ENCODE data around the gene CPSF6.
"Not testable (repeated sequence)": the region's sequence is repeated elsewhere in the genome, so short reads cannot be mapped to it uniquely, and the experiment has no call there.

Gene CPSF6

DNA sequence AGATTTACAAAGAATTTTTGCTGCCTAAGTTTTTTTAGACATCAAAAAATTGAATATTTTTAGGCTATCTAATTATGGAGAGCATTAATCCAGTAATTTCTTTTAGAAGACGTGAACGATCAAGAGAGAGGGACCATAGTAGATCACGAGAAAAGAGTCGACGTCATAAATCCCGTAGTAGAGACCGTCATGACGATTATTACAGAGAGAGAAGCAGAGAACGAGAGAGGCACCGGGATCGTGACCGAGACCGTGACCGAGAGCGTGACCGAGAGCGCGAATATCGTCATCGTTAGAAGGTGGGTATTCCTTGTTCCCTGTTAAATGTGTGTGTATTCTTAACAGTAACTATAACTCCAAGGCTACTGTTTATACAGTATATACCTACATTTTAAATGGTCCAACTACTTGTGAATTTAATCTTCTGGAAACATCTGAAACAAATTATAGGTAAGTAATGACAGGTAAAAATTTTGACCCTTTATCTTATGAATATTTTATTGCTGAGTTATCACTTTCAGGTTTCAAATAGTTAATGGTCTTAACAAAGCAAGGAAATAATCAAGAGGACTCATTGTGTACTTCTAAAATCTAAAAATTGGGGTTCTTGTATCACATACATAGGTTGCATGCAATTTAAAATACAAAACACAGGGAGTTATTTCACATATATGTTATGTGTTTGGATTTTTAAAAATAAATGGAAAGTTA is 23.1 kb downstream of the CPSF6 start:
- DNase-seq, result no peak

GRCh38 chr12:69265205-69265604 is 25.8 kb downstream of the CPSF6 start:
- DNase-seq, result no peak

GRCh38 chr12:69265633-69266032 is 26.3 kb downstream of the CPSF6 start:
- not testable (repeated sequence) for DNase-seq

DNA sequence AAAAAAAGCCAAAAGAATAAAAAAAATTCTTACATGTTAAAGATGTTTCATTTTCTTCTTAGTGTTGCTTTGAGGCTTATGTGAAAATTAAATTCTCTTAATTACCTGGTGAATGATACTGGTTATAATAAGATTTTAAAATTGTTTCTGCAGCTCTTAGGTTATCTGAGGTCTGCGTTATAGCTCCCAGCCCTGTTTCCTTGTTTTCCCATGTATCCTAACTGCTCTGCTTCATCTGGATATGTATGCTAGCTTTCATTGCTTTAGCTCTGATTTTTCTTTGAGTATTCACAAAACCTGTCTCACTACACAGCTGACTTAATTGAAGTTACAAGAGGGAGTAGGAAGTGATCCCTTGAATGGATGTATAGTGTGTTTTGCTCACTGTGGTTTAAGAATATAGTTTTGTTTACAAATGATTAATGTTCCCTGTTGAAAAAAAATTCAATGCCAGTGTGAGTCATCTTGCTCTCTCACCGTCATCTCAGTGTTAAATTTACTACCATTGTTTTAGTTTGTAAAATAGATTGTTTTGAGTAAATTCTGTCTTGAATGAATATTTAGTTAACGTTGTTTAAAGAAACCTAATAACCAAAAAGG is 26.8 kb downstream of the CPSF6 start:
- no peak for DNase-seq

DNA sequence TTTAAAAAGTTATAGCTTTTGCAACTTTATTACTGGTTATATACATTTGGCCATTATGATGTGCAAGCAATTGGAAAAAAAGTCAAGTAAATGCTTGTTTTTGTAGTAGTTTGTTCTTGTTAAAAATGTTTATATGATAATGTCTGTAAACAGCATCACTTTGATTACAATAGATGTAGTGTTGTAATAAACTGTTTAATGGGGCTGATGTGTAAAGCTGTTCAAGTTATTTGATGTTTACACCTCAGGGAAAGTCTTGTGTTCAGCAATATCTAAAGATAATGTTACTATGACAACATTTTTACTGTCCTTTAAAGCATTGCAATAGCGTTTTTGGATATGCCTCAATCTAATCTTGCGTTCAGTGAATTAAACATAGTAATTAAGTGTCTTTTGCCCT is 30.4 kb downstream of the CPSF6 start:
- no peak for DNase-seq

GRCh38 chr12:69272511-69272910 is 33.1 kb downstream of the CPSF6 start:
- no peak for DNase-seq

GRCh38 chr12:69274861-69275260 is 35.5 kb downstream of the CPSF6 start:
- DNase-seq, result no peak

GRCh38 chr12:69275471-69275891 is 36.1 kb downstream of the CPSF6 start:
- no peak for DNase-seq

DNA sequence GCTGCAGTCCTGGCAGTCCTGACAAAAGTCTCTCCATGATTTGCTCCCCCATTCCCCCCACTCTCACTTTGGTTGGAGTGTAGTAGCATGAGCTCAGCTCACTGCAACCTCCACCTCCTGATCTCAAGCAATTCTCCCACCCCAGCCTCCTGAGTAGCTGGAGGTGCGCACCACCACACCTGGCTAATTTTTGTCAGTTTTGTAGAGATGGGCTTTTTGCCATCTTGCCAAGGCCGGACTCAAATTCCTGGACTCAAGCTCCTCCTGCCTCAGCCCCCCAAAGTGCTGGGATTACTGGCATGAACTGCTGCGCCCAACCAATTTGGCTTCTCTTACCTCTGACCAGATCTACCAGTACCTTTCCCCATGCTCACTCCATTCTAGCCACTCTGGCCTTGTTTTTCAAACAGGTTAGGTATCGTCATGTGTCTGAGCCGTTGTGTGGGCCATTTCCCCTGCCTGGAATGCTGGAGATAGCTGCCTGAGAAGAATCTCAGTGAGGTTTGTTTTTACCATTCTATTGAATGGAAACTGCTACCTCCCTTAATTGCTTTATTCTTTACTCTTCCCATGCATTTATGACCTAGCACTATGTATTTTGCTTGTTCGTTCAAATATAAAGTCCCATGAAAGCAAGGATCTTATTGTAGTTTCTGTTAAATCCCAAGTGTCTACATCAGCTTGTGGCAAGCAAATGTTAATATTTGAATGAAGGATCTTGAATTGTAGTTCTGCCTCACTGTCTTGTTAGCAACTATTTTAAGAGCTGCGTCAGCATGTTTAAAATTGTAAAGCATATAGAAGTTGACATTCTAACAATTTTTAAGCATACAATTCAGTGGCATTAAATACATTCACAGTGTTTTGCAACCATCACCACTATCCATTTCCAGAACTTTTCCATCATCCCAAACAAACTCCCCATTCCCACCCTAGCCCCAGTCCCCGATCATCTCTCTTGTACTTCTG is 39.7 kb downstream of the CPSF6 start:
- no peak for DNase-seq

DNA sequence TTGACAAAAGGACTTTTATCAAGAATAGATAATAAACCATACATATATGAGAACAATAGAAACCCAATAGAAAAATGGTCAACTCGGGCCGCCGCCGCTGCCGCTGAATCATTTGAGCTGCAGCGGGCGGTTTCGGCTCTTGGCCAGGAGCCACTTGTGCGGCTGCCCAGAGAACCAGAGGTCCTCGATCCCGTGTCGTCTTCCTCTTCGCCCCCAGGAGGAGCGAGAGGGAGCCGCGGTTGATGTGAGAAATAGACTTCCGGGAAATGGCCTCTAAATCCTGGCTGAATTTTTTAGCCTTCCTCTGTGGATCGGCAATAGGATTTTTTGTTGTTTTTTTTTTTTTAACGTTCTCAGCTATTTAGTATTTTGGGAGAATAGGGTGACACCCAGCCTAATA is 44.8 kb downstream of the CPSF6 start:
- DNase-seq, result peak in 1 of 5 donors; percentile 6

DNA sequence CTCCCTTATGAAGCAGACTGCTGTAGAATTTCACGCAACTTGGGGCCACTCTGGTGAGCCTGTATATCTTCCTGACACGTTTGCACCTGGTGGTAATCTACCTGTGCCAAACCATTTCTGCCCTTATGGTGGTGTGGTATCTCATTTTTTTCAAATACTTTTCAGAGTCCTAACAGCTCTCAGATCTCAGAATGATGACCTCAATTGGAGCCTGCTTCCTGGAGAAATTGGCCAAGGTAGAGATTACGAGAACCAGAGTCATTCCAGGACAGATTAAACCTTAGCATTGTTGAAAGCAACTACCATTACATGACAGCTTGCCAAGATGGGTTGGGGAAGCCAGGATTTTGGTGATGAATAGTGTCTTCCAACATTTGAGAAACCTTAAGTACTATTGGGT is 48.2 kb downstream of the CPSF6 start:
- DNase-seq, result no peak

DNA sequence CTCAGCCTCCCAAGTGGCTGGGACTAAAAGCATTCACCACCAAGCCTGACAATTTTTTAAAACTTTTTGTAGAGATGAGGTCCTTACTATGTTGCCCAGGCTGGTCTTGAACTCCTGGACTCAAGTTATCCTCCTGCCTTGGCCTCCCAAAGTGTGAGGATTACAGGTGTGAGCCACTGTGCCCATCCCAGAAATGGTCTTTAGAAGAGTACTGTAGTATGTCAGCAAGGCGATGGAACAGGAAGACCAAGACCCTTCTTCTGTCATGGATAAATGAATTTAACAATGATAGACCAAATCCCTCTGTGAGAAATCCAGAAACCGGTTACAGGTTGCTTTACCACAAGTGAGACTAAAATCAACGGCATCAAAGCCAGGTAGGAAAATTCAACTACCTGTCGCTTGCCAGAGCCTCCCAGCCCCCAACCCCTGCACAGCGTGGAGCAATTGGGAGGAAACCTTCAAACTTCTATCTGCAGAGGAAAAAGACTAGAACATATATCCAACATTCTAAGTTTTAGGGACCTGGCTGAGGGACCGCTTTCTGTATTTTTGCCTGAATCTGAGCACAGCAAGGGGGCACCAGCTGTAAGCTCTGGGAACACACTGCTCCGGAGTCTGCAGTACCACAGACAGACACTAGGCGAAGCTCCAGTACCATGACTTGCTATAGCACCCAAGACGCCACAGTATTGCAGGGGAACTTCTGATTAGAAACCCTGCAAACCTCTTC is 51.3 kb downstream of the CPSF6 start:
- peak; percentile 40 to 75 (median 61) for DNase-seq

- DNase-seq, result no peak
Measured at GRCh38 chr12:69291278-69291593, 51.9 kb downstream of the CPSF6 start.

GRCh38 chr12:69298133-69298532 is 58.8 kb downstream of the CPSF6 start:
- DNase-seq, result no peak

GRCh38 chr12:69298947-69299346 is 59.6 kb downstream of the CPSF6 start:
- no peak for DNase-seq

- no peak for DNase-seq
Measured at GRCh38 chr12:69304284-69304683, 64.9 kb downstream of the CPSF6 start.

- no peak for DNase-seq
Measured at GRCh38 chr12:69309461-69309860, 70.1 kb downstream of the CPSF6 start.

GRCh38 chr12:69313209-69313608 is 73.8 kb downstream of the CPSF6 start:
- DNase-seq, result no peak

GRCh38 chr12:69316784-69317183 is 77.4 kb downstream of the CPSF6 start:
- DNase-seq, result not testable (repeated sequence)

DNA sequence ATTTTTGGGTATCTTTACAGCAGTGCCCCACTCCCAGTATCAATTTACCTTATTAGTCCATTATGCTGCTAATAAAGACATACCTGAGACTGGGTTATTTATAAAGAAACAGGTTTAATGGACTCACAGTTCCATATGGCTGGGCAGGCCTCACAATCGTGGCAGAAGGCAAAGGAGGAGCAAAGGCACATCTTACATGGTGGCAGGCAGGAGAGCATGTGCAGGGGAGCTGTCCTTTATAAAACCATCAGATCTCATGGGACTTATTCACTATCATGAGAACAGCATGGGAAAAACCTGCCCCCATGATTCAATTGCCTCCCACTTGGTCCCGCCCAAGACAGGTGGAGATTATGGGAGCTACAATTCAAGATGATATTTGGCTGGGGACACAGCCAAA is 77.9 kb downstream of the CPSF6 start:
- DNase-seq, result not testable (repeated sequence)

DNA sequence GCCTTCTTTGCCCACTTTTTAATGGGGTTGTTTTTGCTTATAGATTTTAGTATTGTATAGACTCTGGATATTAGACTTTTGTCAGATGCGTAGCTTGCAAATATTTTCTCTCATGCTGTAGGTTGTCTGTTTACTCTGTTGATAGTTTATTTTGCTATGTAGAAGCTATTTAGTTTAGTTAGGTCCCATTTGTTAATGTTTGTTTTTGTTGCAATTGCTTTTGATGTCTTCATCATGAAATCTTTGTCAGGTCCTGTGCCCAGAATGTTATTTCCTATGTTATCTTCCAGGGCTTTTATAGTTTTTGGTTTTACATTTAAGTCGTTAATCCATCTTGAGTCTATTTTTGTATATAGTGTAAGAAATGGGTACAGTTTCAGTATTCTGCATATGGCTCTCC is 78.9 kb downstream of the CPSF6 start:
- no peak for DNase-seq

DNA sequence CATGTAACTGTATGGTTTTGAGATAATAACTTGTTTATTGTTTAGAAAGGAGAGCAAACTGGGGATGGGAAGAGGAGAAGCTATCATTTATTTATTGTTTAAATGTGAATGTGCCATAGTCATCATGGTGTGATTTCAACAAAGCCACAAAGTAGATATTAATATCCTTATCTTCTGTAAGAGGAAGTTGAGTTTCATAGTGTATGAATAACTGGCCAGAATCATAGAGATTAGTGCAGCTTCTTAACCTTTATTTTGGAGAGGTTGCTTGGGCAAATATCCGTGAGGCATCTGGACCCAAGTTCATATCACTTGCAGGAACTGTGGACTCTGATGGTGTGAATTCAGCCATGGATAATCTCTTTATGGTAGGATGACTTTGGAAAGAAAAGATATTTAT is 82.0 kb downstream of the CPSF6 start:
- DNase-seq, result no peak

All from T-helper 1 cell (primary cell).